Esophagus squamous epithelium (tissue), 5 donors: Measurements from ENCODE around the gene SFMBT2. TPM values are rescaled to one million over a fixed set of nuclear protein-coding genes. Genes with fewer than 3 reads are reported as not detected.
"Not testable (repeated sequence)": the region's sequence is repeated elsewhere in the genome, so short reads cannot be mapped to it uniquely, and the experiment has no call there.

Source experiments
- DNase-seq: peaks from one replicate; lab custom pipeline; 2025; lab: John Stamatoyannopoulos, UW
- H3K27ac ChIP-seq, 4 donors: fragments of 200-600 bp; sonication (generic); one replicate each; pipeline ENCODE4 v1.5.1; 2016 to 2019; ENCODE audit warnings: mild to moderate bottlenecking in 1 of 4
- H3K27me3 ChIP-seq, 4 donors: fragments of 200-600 bp; sonication (generic); 1 replicate in 3 of 4; 2 replicates in 1 of 4; pipeline versions ENCODE4 v1.5.1 to v1.6.0; 2017 to 2021; ENCODE audit warnings: antibody characterized with exemption in 1 of 4
- H3K36me3 ChIP-seq, 3 donors: fragments of 200-600 bp; sonication (generic); one replicate each; pipeline ENCODE4 v1.5.1; 2016 to 2019
- H3K4me1 ChIP-seq, 3 donors: fragments of 200-600 bp; sonication (generic); one replicate each; pipeline ENCODE4 v1.5.1; 2017 to 2019
- H3K4me3 ChIP-seq, 4 donors: fragments of 200-600 bp; sonication (generic); 1 replicate in 3 of 4; 2 replicates in 1 of 4; pipeline ENCODE4 v1.5.1; 2016 to 2019; ENCODE audit warnings: mild to moderate bottlenecking in 2 of 4, moderate library complexity in 1 of 4
- H3K9me3 ChIP-seq, 3 donors: fragments of 200-600 bp; sonication (generic); one replicate each; pipeline ENCODE4 v1.5.1; 2016 to 2019
- CTCF ChIP-seq, 6 experiments: fragments of 450-650 bp in 4 of 6; fragments of 200-600 bp in 2 of 6; sonication (generic) in 2 of 6; IDR thresholded peaks; one replicate each; pipeline ENCODE4 v1.5.1; 2016 to 2019; ENCODE audit warnings: antibody characterized with exemption in 6 of 6, mild to moderate bottlenecking in 4 of 6, moderate library complexity in 4 of 6
- POLR2A ChIP-seq, 4 donors: fragments of 450-650 bp; IDR thresholded peaks; one replicate each; pipeline ENCODE4 v1.6.1; 2017; ENCODE audit warnings: antibody characterized with exemption in 4 of 4, mild to moderate bottlenecking in 4 of 4, moderate library complexity in 3 of 4
- WGBS, 2 donors: methylation state at CpG; one replicate each; pipeline ENCODE4 v1.1.5; 2018; 5-methylcytosine and 5-hydroxymethylcytosine counted together
- intact Hi-C: fragments of 100-400 bp; cut with DNase I; formaldehyde crosslinking; loops from one replicate; pipeline ENCODE4 v1.15.0; 2022
- total RNA-seq, 4 donors: library from RNA; depleted of rRNA; stranded (reverse); fragments of >200 nt; gene quantifications; one replicate each; pipeline ENCODE4 v1.1.0, GENCODE V29; 2016
- donor health status: DM: yes; HTN: yes; CAD: no.

SFMBT2 gene
- total RNA-seq, 4 donors from 2014 or later, result 0.72 to 5.0 (median 1.4) TPM

GRCh38 chr10:7312488-7312857 is 98.4 kb downstream of the SFMBT2 start:
- no peak for DNase-seq
- no peaks in the 10 kb centered on the region for H3K36me3 ChIP-seq
- intact Hi-C loops, result no loop called here
- 88 to 93% methylated on average over 7 of the region's 7 CpGs for WGBS, 2 donors
- H3K4me1 ChIP-seq, result no peaks in the 10 kb centered on the region
- no peak overlapping the region for H3K4me3 ChIP-seq
- TF ChIP-seq CTCF (IDR thresholded peaks at IDR 0.05) (no peak), POLR2A (IDR thresholded peaks at IDR 0.05) (no peak)
- H3K9me3 ChIP-seq, result no peaks in the 10 kb centered on the region
- H3K27ac ChIP-seq, result no peak overlapping the region
- no peaks in the 10 kb centered on the region for H3K27me3 ChIP-seq

- intact Hi-C loops, DNase-seq, H3K4me3 ChIP-seq, H3K9me3 ChIP-seq, H3K36me3 ChIP-seq, H3K27ac ChIP-seq, H3K4me1 ChIP-seq, H3K27me3 ChIP-seq: not testable (repeated sequence)
- WGBS, 2 donors, result 90 to 92% methylated on average over 13 of the region's 13 CpGs
These were observed 98.9 kb downstream of the SFMBT2 start for GRCh38 chr10:7311850-7312487.

GRCh38 chr10:7311218-7311849 is 99.5 kb downstream of the SFMBT2 start:
- DNase-seq, result no peak
- Histone ChIP-seq H3K36me3 (no peaks in the 10 kb centered on the region), H3K27me3 (no peaks in the 10 kb centered on the region), H3K9me3 (no peaks in the 10 kb centered on the region), H3K4me3 (no peak overlapping the region), H3K27ac (no peak overlapping the region), H3K4me1 (no peaks in the 10 kb centered on the region)
- TF ChIP-seq CTCF (IDR thresholded peaks at IDR 0.05) (no peak), POLR2A (IDR thresholded peaks at IDR 0.05) (no peak)
- 63 to 64% methylated on average over 9 of the region's 9 CpGs for WGBS, 2 donors
- intact Hi-C loops, result no loop called here

GRCh38 chr10:7310076-7310475 is 100.8 kb downstream of the SFMBT2 start:
- 93 to 100% methylated on average over 5 to 8 of the region's 8 CpGs for WGBS, 2 donors
- Histone ChIP-seq H3K27me3 (no peaks in the 10 kb centered on the region), H3K4me1 (no peaks in the 10 kb centered on the region), H3K36me3 (no peaks in the 10 kb centered on the region), H3K4me3 (no peak overlapping the region), H3K9me3 (no peaks in the 10 kb centered on the region), H3K27ac (no peak overlapping the region)
- intact Hi-C loops, result no loop called here
- TF ChIP-seq CTCF (IDR thresholded peaks at IDR 0.05) (no peak), POLR2A (IDR thresholded peaks at IDR 0.05) (no peak)
- no peak for DNase-seq

GRCh38 chr10:7308826-7309225 is 102.0 kb downstream of the SFMBT2 start:
- no peaks in the 10 kb centered on the region for H3K36me3 ChIP-seq
- H3K27ac ChIP-seq, result no peak overlapping the region
- no peak for TF ChIP-seq CTCF (IDR thresholded peaks at IDR 0.05)
- TF ChIP-seq POLR2A (IDR thresholded peaks at IDR 0.05), result no peak
- 90 to 97% methylated on average over 7 of the region's 7 CpGs for WGBS, 2 donors
- no peaks in the 10 kb centered on the region for H3K27me3 ChIP-seq
- intact Hi-C loops, result no loop called here
- no peaks in the 10 kb centered on the region for H3K9me3 ChIP-seq
- no peaks in the 10 kb centered on the region for H3K4me1 ChIP-seq
- no peak for DNase-seq
- H3K4me3 ChIP-seq, result no peak overlapping the region
